SK-N-SH (cell line): ENCODE measurements around the gene THAP7. TPM values are rescaled to one million over a fixed set of nuclear protein-coding genes. Genes with fewer than 3 reads are reported as not detected.
A peak's percentile ranks its signal among the peaks of the same experiment; 100 is the strongest.

ENCODE experiments used
- ELF1 ChIP-seq: IDR thresholded peaks from 2 replicates; pipeline ENCODE4 v1.4.0; 2012
- EP300 ChIP-seq, 2 experiments: IDR thresholded peaks; 2 replicates each; pipeline versions ENCODE4 v1.4.0 to v1.6.1; 2012; ENCODE audit warnings: borderline replicate concordance in 1 of 2, low read depth in 1 of 2, low read length in 1 of 2
- EZH2phosphoT487 ChIP-seq: fragments of 200-600 bp; sonication (generic); IDR thresholded peaks from 2 replicates; pipeline ENCODE4 v1.6.1; 2017; ENCODE audit warnings: low read depth, mixed run types, mild to moderate bottlenecking, antibody characterized with exemption, moderate library complexity, borderline replicate concordance
- FOXM1 ChIP-seq: IDR thresholded peaks from 2 replicates; pipeline ENCODE4 v1.4.0; 2012; ENCODE audit warnings: low read depth, mild to moderate bottlenecking
- IRF3 ChIP-seq: fragments of 150-350 bp; IDR thresholded peaks from 2 replicates; pipeline ENCODE4 v1.6.1; 2016; ENCODE audit warnings: mild to moderate bottlenecking, low read depth, low read length
- MEF2A ChIP-seq: IDR thresholded peaks from 2 replicates; pipeline ENCODE4 v1.4.0; 2012; ENCODE audit warnings: low read depth, borderline replicate concordance
- NRF1 ChIP-seq: IDR thresholded peaks from 2 replicates; pipeline ENCODE4 v1.6.1; 2012; ENCODE audit warnings: low read depth, mild to moderate bottlenecking, low read length
- PBX3 ChIP-seq: IDR thresholded peaks from 2 replicates; pipeline ENCODE4; 2012
- RCOR1 ChIP-seq: fragments of 150-350 bp; IDR thresholded peaks from 2 replicates; pipeline ENCODE4 v1.6.1; 2017; ENCODE audit warnings: antibody characterized with exemption, low read length
- REST ChIP-seq: IDR thresholded peaks from 2 replicates; pipeline ENCODE4 v1.6.1; 2012; ENCODE audit warnings: mild to moderate bottlenecking, low read depth, low read length, moderate library complexity
- SMC3 ChIP-seq: IDR thresholded peaks from 2 replicates; pipeline ENCODE4 v1.6.1; 2012; ENCODE audit warnings: low read depth, low read length, improper control_type of control experiment
- TAF1 ChIP-seq: IDR thresholded peaks from 2 replicates; pipeline ENCODE4 v1.6.1; 2012; ENCODE audit warnings: low read depth, mild to moderate bottlenecking, low read length, moderate library complexity, borderline replicate concordance
- TCF12 ChIP-seq: IDR thresholded peaks from 2 replicates; pipeline ENCODE4 v1.4.0; 2012
- TEAD4 ChIP-seq: IDR thresholded peaks from 2 replicates; pipeline ENCODE4 v1.4.0; 2012; ENCODE audit warnings: mild to moderate bottlenecking, borderline replicate concordance; ENCODE audit not compliant: insufficient read depth
- USF2 ChIP-seq: fragments of 150-350 bp; IDR thresholded peaks from 2 replicates; pipeline ENCODE4 v1.6.1; 2017; ENCODE audit warnings: antibody characterized with exemption, low read length, low read depth, borderline replicate concordance
- polyA plus RNA-seq, 3 experiments: library from polyadenylated mRNA; depleted of rRNA; stranded (reverse); fragments of >200 nt; gene quantifications; 2 replicates each; pipeline ENCODE4 v1.2.3, GENCODE V29; 2012

The THAP7 gene
- polyA plus RNA-seq, 1 of the 3 experiments (the other 2 are of a cell fraction), result 32.0 TPM

GRCh38 chr22:21014726-21015465 is 13.0 kb upstream of the THAP7 start, which contains the start of gene P2RX6 (continued):
- TF ChIP-seq IRF3 (no peak), FOXM1 (no peak), USF2 (no peak), REST (no peak), PBX3 (no peak), RCOR1 (peak; percentile 45; the same call in 1 of the 2 replicates), EZH2phosphoT487 (no peak), NRF1 (no peak), TCF12 (peak; percentile 66; the same call in 1 of the 2 replicates), ELF1 (no peak), SMC3 (0 out of 2 replicates have a peak, but pooled peaks have one; percentile 1), MEF2A (no peak), EP300 (IDR thresholded peaks at IDR 0.05; ENCODE audit: borderline replicate concordance in 1 of 2, low read depth in 1 of 2, low read length in 1 of 2) (peak in 1 of 2 experiments; percentile 59; a peak in 1 of 4 replicates), TAF1 (no peak), TEAD4 (no peak)
